Endothelial cell of umbilical vein (primary cell): ENCODE data around the gene SLC5A2. TPM values are rescaled to one million over a fixed set of nuclear protein-coding genes. Genes with fewer than 3 reads are reported as not detected.

ENCODE experiments used
- BruUV-seq: library from RNA; stranded (reverse); fragments of 400-500 nt; replicated peaks from 2 replicates; lab custom pipeline; 2021; lab: Mats Ljungman, UMichigan
- CTCF ChIA-PET: fragments of 300-600, 350-600 bp; sonication (Branson Sonifier 250); formaldehyde crosslinking; loops from one replicate; lab custom pipeline; 2021; ENCODE audit warnings: antibody characterized with exemption, inconsistent platforms; lab: Charles Lee
- POLR2A ChIA-PET: fragments of 300-600, 350-600 bp; sonication (Branson Sonifier 250); formaldehyde crosslinking; loops from one replicate; lab custom pipeline; 2021; ENCODE audit warnings: antibody characterized with exemption, inconsistent platforms; lab: Charles Lee
- DNase-seq: peaks from one replicate; pipeline ENCODE4 v3.0.0-alpha.2; 2011; ENCODE audit warnings: low read depth, low spot score
- FAIRE-seq: peaks from 2 replicates; lab custom pipeline; 2011; peaks lifted over from hg19 to GRCh38; lab: Jason Lieb, UNC
- H2AFZ ChIP-seq: 2 replicates; pipeline ENCODE4 v1.6.0; 2012; ENCODE audit warnings: low read depth, low read length, control low read depth, inconsistent platforms
- H3K27ac ChIP-seq: 2 replicates; pipeline ENCODE4 v1.5.1; 2011; ENCODE audit warnings: low read depth, mild to moderate bottlenecking, control low read depth, low read length, moderate library complexity; ENCODE audit not compliant: insufficient read depth
- H3K27me3 ChIP-seq, 2 experiments: 2 replicates each; pipeline versions ENCODE4 v1.6.0 to v1.6.1; 2011; ENCODE audit warnings: low read length in 2 of 2, mixed read lengths in 1 of 2; ENCODE audit not compliant: control insufficient read depth in 2 of 2, insufficient read depth in 2 of 2
- H3K36me3 ChIP-seq, 2 experiments: 2 replicates in 1 of 2; 3 replicates in 1 of 2; pipeline ENCODE4 v1.5.1; 2011; ENCODE audit warnings: low read length in 2 of 2, mild to moderate bottlenecking in 1 of 2, moderate library complexity in 1 of 2; ENCODE audit not compliant: control insufficient read depth in 2 of 2, insufficient read depth in 2 of 2; ENCODE audit errors: extremely low read depth in 1 of 2
- H3K4me1 ChIP-seq: 3 replicates; pipeline ENCODE4 v1.5.1; 2011; ENCODE audit warnings: mild to moderate bottlenecking, low read length; ENCODE audit not compliant: control insufficient read depth, insufficient read depth; ENCODE audit errors: extremely low read depth
- H3K4me2 ChIP-seq: 2 replicates; pipeline ENCODE4 v1.6.1; 2011; ENCODE audit warnings: low read length, control low read depth, mixed read lengths; ENCODE audit not compliant: insufficient read depth
- H3K4me3 ChIP-seq, 3 experiments: fragments of 200-600 bp in 1 of 3; sonication (generic), shearing (Covaris generic) in 1 of 3; replicated peaks in 1 of 3; 2 replicates each; pipeline ENCODE4 v1.5.1; 2011 to 2016; ENCODE audit warnings: control low read depth in 3 of 3, low read length in 3 of 3, mild to moderate bottlenecking in 2 of 3, inconsistent platforms in 1 of 3, low read depth in 1 of 3, moderate library complexity in 1 of 3; ENCODE audit not compliant: insufficient read depth in 1 of 3
- H3K79me2 ChIP-seq: 2 replicates; pipeline ENCODE4 v1.6.0; 2012; ENCODE audit warnings: low read length, inconsistent platforms; ENCODE audit not compliant: control insufficient read depth, insufficient read depth
- H3K9ac ChIP-seq: replicated peaks from 2 replicates; pipeline ENCODE3; 2011; ENCODE audit warnings: low read length, control low read depth; ENCODE audit not compliant: insufficient read depth; ENCODE audit errors: extremely low read depth
- H3K9me1 ChIP-seq: replicated peaks from 3 replicates; pipeline ENCODE4 v1.6.0; 2011; ENCODE audit warnings: mild to moderate bottlenecking, low read length; ENCODE audit not compliant: control insufficient read depth, insufficient read depth; ENCODE audit errors: extremely low read depth
- H3K9me3 ChIP-seq: replicated peaks from 2 replicates; pipeline ENCODE4 v1.5.1; 2012; ENCODE audit warnings: low read length, inconsistent platforms; ENCODE audit not compliant: control insufficient read depth, insufficient read depth
- H4K20me1 ChIP-seq: replicated peaks from 2 replicates; pipeline ENCODE3; 2011; ENCODE audit warnings: mild to moderate bottlenecking, low read length; ENCODE audit not compliant: control insufficient read depth, insufficient read depth; ENCODE audit errors: extremely low read depth
- CTCF ChIP-seq, 2 donors: IDR thresholded peaks; 1 replicate in 1 of 2; 2 replicates in 1 of 2; pipeline ENCODE4 v1.5.1; 2011; ENCODE audit warnings: low read length in 2 of 2, mild to moderate bottlenecking in 2 of 2, moderate library complexity in 2 of 2, control low read depth in 1 of 2, inconsistent platforms in 1 of 2, low read depth in 1 of 2; ENCODE audit not compliant: insufficient read depth in 1 of 2; ENCODE audit errors: extremely low read depth in 1 of 2
- EZH2 ChIP-seq: IDR thresholded peaks from 2 replicates; pipeline ENCODE4 v1.6.1; 2012; ENCODE audit warnings: borderline replicate concordance, low read depth, mild to moderate bottlenecking, moderate library complexity, low read length, inconsistent platforms; ENCODE audit not compliant: severe bottlenecking
- FOS ChIP-seq: IDR thresholded peaks from 2 replicates; pipeline ENCODE4 v1.6.1; 2011; ENCODE audit warnings: mild to moderate bottlenecking, low read length, moderate library complexity, borderline replicate concordance; ENCODE audit not compliant: insufficient read depth
- GATA2 ChIP-seq: IDR thresholded peaks from 2 replicates; pipeline ENCODE4 v1.7.0; 2011; ENCODE audit warnings: low read depth, mild to moderate bottlenecking, moderate library complexity, mixed read lengths, low read length; ENCODE audit not compliant: insufficient read length, insufficient read depth
- JUN ChIP-seq: IDR thresholded peaks from 2 replicates; pipeline ENCODE4 v1.6.1; 2011; ENCODE audit warnings: borderline replicate concordance, low read depth; ENCODE audit not compliant: insufficient read length, insufficient read depth
- MAX ChIP-seq: IDR thresholded peaks from 2 replicates; pipeline ENCODE4 v1.6.1; 2011; ENCODE audit not compliant: insufficient read depth, insufficient read length
- MYC ChIP-seq: IDR thresholded peaks from one replicate; pipeline ENCODE4 v1.6.1; 2011; ENCODE audit warnings: mild to moderate bottlenecking, low read depth, low read length
- POLR2A ChIP-seq: IDR thresholded peaks from 2 replicates; pipeline ENCODE4 v1.6.1; 2012; ENCODE audit warnings: low read depth, mild to moderate bottlenecking, control low read depth, low read length
- POLR2AphosphoS5 ChIP-seq: IDR thresholded peaks from 2 replicates; pipeline ENCODE4 v1.6.1; 2012; ENCODE audit warnings: low read depth, mild to moderate bottlenecking, control low read depth, low read length, moderate library complexity; ENCODE audit not compliant: insufficient read depth
- dilution Hi-C: fragments of 300-500 bp; cut with MboI; formaldehyde crosslinking; loops from one replicate; pipeline ENCODE4 v1.15.0; 2019; ENCODE audit warnings: low sequenced_read_pairs; ENCODE audit not compliant: extremely low pct_ligation_motif_present
- intact Hi-C: fragments of 100-400 bp; cut with micrococcal nuclease; formaldehyde crosslinking; loops from one replicate; pipeline ENCODE4 v1.10.0; 2022
- polyA plus RNA-seq, 4 experiments: library from polyadenylated mRNA; depleted of rRNA in 3 of 4; stranded (reverse) in 3 of 4; unstranded in 1 of 4; fragments of >200 nt; gene quantifications; 2 replicates each; pipeline versions ENCODE4 v1.2.1 to v1.2.3, GENCODE V29; 2011 to 2012; ENCODE audit warnings: missing spikeins in 1 of 4
- total RNA-seq: library from RNA; stranded (reverse); gene quantifications from 2 replicates; pipeline ENCODE4 v1.2.3, GENCODE V29; 2021

Gene SLC5A2
- total and polyA plus RNA-seq, 2 donors (not counting 3 experiments of a cell fraction or from before 2014, with no cell fraction given): 0.03 TPM; not detected in 1

GRCh38 chr16:31489298-31489564, 6.3 kb downstream of the SLC5A2 start:
- Histone ChIP-seq H3K4me1 (peaks cover 11% of the 10 kb centered on the region), H3K9me1 (no peaks in the 10 kb centered on the region), H3K4me3 (no peak overlapping the region), H4K20me1 (no peaks in the 10 kb centered on the region), H3K9ac (no peak overlapping the region), H3K27me3 (peaks cover 3 to 24% of the 10 kb centered on the region in 2 experiments), H3K79me2 (no peaks in the 10 kb centered on the region), H3K9me3 (no peaks in the 10 kb centered on the region), H3K27ac (no peak overlapping the region), H3K36me3 (peaks cover 6 to 13% of the 10 kb centered on the region in 2 experiments), H2AFZ (no peak overlapping the region), H3K4me2 (no peak overlapping the region)
- FAIRE-seq (no peak), DNase-seq (no peak)
- dilution Hi-C loops (no loop called here), intact Hi-C loops (no loop called here)
- ChIA-PET POLR2A (no interaction called here), CTCF (interaction anchor here (2.6 kb wide), 1 partner anchor 29 kb away, joined by 10 read pairs; no protein-coding TSS in a partner anchor)
- no TSS peak for BruUV-seq
- TF ChIP-seq POLR2AphosphoS5 (no peak), FOS (no peak), GATA2 (no peak), CTCF (IDR thresholded peaks at IDR 0.05; ENCODE audit: extremely low read depth in 1 of 2, insufficient read depth in 1 of 2, low read depth in 1 of 2, low read length in 2 of 2) (no peak), POLR2A (no peak), JUN (no peak), EZH2 (no peak), MYC (no peak), MAX (no peak)
